PC-9 (cell line): ENCODE results near the gene IMPA2. TPM values are rescaled to one million over a fixed set of nuclear protein-coding genes. Genes with fewer than 3 reads are reported as not detected.
"Not testable (repeated sequence)": the region's sequence is repeated elsewhere in the genome, so short reads cannot be mapped to it uniquely, and the experiment has no call there.

ENCODE experiments used
- BruUV-seq: library from RNA; stranded (reverse); fragments of 400-500 nt; replicated peaks from 2 replicates; lab custom pipeline; 2021; lab: Mats Ljungman, UMichigan
- CTCF ChIA-PET: fragments of 300-600 bp; sonication (Branson Sonifier 250); formaldehyde crosslinking; loops from one replicate; lab custom pipeline; 2022; ENCODE audit warnings: antibody characterized with exemption; lab: Charles Lee
- POLR2A ChIA-PET: fragments of 300-600 bp; sonication (Branson Sonifier 250); formaldehyde crosslinking; loops from one replicate; lab custom pipeline; 2022; ENCODE audit warnings: antibody characterized with exemption; ENCODE audit not compliant: unreplicated experiment; lab: Charles Lee
- DNase-seq, 2 experiments: peaks; one replicate each; pipeline versions ENCODE4 v3.0.0 to v3.0.0-alpha.2; 2015 to 2022; ENCODE audit warnings: mixed read lengths in 1 of 2
- H2AFZ ChIP-seq: fragments of 200-600 bp; sonication (generic); 2 replicates; pipeline ENCODE4 v1.8.1; 2017; ENCODE audit warnings: antibody characterized with exemption
- H3F3A ChIP-seq: fragments of 200-600 bp; sonication (generic); 2 replicates; pipeline ENCODE4 v1.8.1; 2017; ENCODE audit warnings: antibody characterized with exemption, mild to moderate bottlenecking, low read depth; ENCODE audit not compliant: insufficient read depth
- H3K27ac ChIP-seq: fragments of 200-600 bp; sonication (generic); 2 replicates; pipeline ENCODE4 v1.6.1; 2016; ENCODE audit warnings: mixed run types
- H3K27me3 ChIP-seq: fragments of 200-600 bp; sonication (generic); 2 replicates; pipeline ENCODE4 v1.6.1; 2016; ENCODE audit warnings: low read depth, mixed run types; ENCODE audit not compliant: insufficient read depth
- H3K36me3 ChIP-seq: fragments of 200-600 bp; sonication (generic); 2 replicates; pipeline ENCODE4 v1.6.1; 2016; ENCODE audit warnings: low read depth, mixed run types
- H3K4me1 ChIP-seq: fragments of 200-600 bp; sonication (generic); replicated peaks from 2 replicates; pipeline ENCODE4 v1.6.1; 2016; ENCODE audit warnings: mixed run types; ENCODE audit not compliant: insufficient read depth
- H3K4me2 ChIP-seq: fragments of 200-600 bp; sonication (generic); 2 replicates; pipeline ENCODE4 v1.6.1; 2017; ENCODE audit warnings: mixed run types
- H3K4me3 ChIP-seq: fragments of 200-600 bp; sonication (generic); 2 replicates; pipeline ENCODE4 v1.6.1; 2016; ENCODE audit warnings: mixed run types
- H3K79me2 ChIP-seq: fragments of 200-600 bp; sonication (generic); 2 replicates; pipeline ENCODE4 v1.6.1; 2017; ENCODE audit warnings: low read depth, mixed run types
- H3K9me2 ChIP-seq: fragments of 200-600 bp; sonication (generic); 2 replicates; pipeline ENCODE4 v1.8.1; 2017; ENCODE audit warnings: mild to moderate bottlenecking; ENCODE audit not compliant: insufficient read depth
- H3K9me3 ChIP-seq: fragments of 200-600 bp; sonication (generic); 2 replicates; pipeline ENCODE4 v1.8.1; 2016; ENCODE audit warnings: low read depth; ENCODE audit not compliant: insufficient read depth
- H4K20me1 ChIP-seq: fragments of 200-600 bp; sonication (generic); 2 replicates; pipeline ENCODE4 v1.8.1; 2017; ENCODE audit not compliant: insufficient read depth
- EZH2 ChIP-seq: fragments of 200-600 bp; sonication (generic); IDR thresholded peaks from 2 replicates; pipeline ENCODE4 v1.8.0; 2017; ENCODE audit warnings: antibody characterized with exemption, low read depth
- intact Hi-C: fragments of 100-400 bp; cut with micrococcal nuclease; formaldehyde crosslinking; loops from one replicate; pipeline ENCODE4 v1.10.0; 2022; ENCODE audit not compliant: unreplicated experiment
- total RNA-seq: library from RNA; stranded (reverse); gene quantifications from 2 replicates; pipeline ENCODE4 v1.2.3, GENCODE V29; 2021
- TF ChIP-seq, protein P1 (sequence below): fragments of 200-600 bp; sonication (generic); conservative IDR thresholded peaks from 2 replicates; pipeline ENCODE4 v1.6.1; 2017; ENCODE audit warnings: mixed run types, antibody characterized with exemption, mild to moderate bottlenecking, moderate library complexity

The IMPA2 gene
- total RNA-seq, 1 experiment from 2014 or later = 91.4 TPM

DNA sequence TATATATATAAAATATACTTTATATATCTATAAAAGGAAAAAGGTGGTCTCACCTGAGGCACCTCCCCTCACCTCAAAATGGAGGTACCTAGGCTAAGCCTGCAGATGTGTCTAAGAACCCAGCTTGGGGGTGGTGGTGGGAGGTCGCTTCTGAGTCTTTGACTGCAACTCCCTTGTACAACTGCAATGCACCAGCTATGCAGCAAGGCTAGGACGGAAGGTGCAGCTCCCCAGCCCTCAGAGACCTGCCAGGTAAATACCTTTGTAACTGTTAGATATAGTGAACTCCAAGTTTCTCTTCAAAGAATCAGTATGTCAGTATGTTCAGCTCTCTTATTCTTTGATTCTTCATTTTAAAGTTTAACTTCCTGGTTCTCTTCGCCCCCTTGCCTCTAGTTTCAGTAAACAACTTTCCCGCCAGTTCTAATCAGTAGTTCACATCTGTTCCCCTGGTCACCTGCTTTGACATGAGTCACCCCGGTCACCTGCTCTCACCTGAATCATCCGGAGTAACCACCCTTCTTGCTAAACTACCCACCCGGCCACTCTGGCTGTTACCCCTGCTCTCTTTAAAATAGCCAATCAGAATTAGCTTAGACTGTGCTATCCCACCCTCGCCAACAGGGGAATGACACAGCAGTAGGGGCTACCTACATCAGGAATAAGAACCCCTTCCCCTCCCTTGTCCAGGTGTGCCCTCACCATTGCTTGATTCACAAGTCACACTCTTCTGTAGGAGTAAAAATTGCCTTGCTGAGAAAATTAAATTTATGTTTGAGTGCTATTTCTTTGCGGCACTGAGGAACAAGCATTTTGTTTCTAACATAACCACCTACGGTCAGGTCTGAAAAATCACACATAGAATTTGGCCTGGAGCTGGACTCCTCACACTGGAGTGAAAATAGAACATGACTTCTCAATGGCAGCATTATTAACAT is 24.7 kb upstream of the IMPA2 start:
- Histone ChIP-seq H3F3A (peaks cover 13% of the 10 kb centered on the region; the same call in 1 of the 2 replicates), H3K4me2 (no peak overlapping the region), H3K9me3 (peaks cover 20% of the 10 kb centered on the region; the same call in 1 of the 2 replicates), H2AFZ (no peak overlapping the region), H3K27ac (no peak overlapping the region), H3K79me2 (no peaks in the 10 kb centered on the region), H3K4me1 (peaks cover 7% of the 10 kb centered on the region; the same call in 1 of the 2 replicates), H4K20me1 (no peaks in the 10 kb centered on the region), H3K4me3 (no peak overlapping the region), H3K9me2 (no peaks in the 10 kb centered on the region), H3K36me3 (no peaks in the 10 kb centered on the region), H3K27me3 (no peaks in the 10 kb centered on the region)
- no peak for DNase-seq
- CTCF ChIA-PET = no interaction called here
- intact Hi-C loops = no loop called here
- TF ChIP-seq, protein P1, sequence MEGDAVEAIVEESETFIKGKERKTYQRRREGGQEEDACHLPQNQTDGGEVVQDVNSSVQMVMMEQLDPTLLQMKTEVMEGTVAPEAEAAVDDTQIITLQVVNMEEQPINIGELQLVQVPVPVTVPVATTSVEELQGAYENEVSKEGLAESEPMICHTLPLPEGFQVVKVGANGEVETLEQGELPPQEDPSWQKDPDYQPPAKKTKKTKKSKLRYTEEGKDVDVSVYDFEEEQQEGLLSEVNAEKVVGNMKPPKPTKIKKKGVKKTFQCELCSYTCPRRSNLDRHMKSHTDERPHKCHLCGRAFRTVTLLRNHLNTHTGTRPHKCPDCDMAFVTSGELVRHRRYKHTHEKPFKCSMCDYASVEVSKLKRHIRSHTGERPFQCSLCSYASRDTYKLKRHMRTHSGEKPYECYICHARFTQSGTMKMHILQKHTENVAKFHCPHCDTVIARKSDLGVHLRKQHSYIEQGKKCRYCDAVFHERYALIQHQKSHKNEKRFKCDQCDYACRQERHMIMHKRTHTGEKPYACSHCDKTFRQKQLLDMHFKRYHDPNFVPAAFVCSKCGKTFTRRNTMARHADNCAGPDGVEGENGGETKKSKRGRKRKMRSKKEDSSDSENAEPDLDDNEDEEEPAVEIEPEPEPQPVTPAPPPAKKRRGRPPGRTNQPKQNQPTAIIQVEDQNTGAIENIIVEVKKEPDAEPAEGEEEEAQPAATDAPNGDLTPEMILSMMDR = no peak
- no peak for TF ChIP-seq EZH2
- POLR2A ChIA-PET = no interaction called here
- no TSS peak for BruUV-seq

DNA sequence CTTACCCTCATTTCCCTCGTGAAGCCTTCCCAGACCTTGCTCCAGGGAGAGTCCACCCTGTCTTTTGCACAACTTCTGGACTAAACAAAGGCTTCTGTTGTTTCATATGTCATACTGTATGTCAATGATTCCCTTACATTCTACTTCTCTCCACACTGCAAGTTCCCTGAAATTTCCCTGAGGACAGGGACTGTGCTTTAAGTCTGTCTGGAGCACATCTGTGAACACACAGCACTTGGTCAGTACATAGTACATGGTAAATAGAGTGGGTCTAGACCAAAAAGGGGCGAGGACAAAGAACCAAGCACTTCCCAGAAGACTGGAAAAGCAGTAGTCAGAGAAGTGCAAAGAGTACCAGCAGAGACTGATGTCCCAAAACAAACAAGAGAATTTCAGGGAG is 23.7 kb upstream of the IMPA2 start:
- no peaks in the 10 kb centered on the region for H3K36me3 ChIP-seq
- CTCF ChIA-PET = no interaction called here
- H3K27me3 ChIP-seq = no peaks in the 10 kb centered on the region
- H3K9me3 ChIP-seq = peaks cover 20% of the 10 kb centered on the region; the same call in 1 of the 2 replicates
- H3F3A ChIP-seq = peaks cover 19% of the 10 kb centered on the region; the same call in 1 of the 2 replicates
- no peak overlapping the region for H3K4me2 ChIP-seq
- H3K4me3 ChIP-seq = no peak overlapping the region
- no peaks in the 10 kb centered on the region for H3K9me2 ChIP-seq
- no peaks in the 10 kb centered on the region for H4K20me1 ChIP-seq
- POLR2A ChIA-PET = no interaction called here
- H3K79me2 ChIP-seq = no peaks in the 10 kb centered on the region
- TF ChIP-seq, protein P1 = no peak
- TF ChIP-seq EZH2 = no peak
- H3K27ac ChIP-seq = no peak overlapping the region
- H3K4me1 ChIP-seq = no peaks in the 10 kb centered on the region
- DNase-seq = no peak
- intact Hi-C loops = no loop called here
- H2AFZ ChIP-seq = no peak overlapping the region
- BruUV-seq = no TSS peak

DNA sequence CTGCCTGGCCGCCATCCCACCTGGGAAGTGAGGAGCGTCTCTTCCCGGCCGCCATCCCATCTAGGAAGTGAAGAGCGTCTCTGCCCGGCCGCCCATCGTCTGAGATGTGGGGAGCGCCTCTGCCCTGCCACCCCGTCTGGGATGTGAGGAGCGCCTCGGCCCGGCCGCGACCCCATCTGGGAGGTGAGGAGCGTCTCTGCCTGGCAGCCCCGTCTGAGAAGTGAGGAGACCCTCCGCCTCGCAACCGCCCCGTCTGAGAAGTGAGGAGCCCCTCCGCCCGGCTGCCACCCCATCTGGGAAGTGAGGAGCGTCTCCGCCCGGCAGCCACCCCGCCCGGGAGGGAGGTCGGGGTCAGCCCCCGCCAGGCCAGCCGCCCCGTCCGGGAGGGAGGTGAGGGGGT is 21.7 kb upstream of the IMPA2 start:
- H3K4me1 ChIP-seq, intact Hi-C loops: not testable (repeated sequence)

More for the DNA sequence above, 21.7 kb upstream of the IMPA2 start:
- POLR2A ChIA-PET, CTCF ChIA-PET, H3K79me2 ChIP-seq, H3K27ac ChIP-seq, H3K27me3 ChIP-seq, H2AFZ ChIP-seq, BruUV-seq, H3K9me2 ChIP-seq, H4K20me1 ChIP-seq, DNase-seq, H3K4me3 ChIP-seq, H3K36me3 ChIP-seq, H3K4me2 ChIP-seq: not testable (repeated sequence)
- peaks cover 20% of the 10 kb centered on the region; the same call in 1 of the 2 replicates for H3K9me3 ChIP-seq
- peaks cover 25% of the 10 kb centered on the region; the same call in 1 of the 2 replicates for H3F3A ChIP-seq
